Ovary (tissue), 9 donors: ENCODE data around the gene SLX4. TPM values are rescaled to one million over a fixed set of nuclear protein-coding genes. Genes with fewer than 3 reads are reported as not detected.

Experiments used
- DNase-seq, 5 donors: peaks; one replicate each; pipeline ENCODE4 v3.0.0-alpha.2; 2019 to 2020
- H3K27ac ChIP-seq, 2 donors: fragments of 200-600 bp; one replicate each; pipeline versions ENCODE4 v1.5.1 to v1.8.0; 2019 to 2022
- H3K27me3 ChIP-seq: fragments of 200-600 bp; one replicate; pipeline ENCODE4 v1.8.0; 2022
- H3K36me3 ChIP-seq: fragments of 200-600 bp; sonication (generic); one replicate; pipeline ENCODE4 v1.5.1; 2019
- H3K4me1 ChIP-seq: one replicate; pipeline ENCODE4 v1.8.1; 2013; ENCODE audit warnings: mild to moderate bottlenecking, moderate library complexity; ENCODE audit not compliant: insufficient read depth
- H3K4me3 ChIP-seq: fragments of 200-600 bp; sonication (generic); one replicate; pipeline ENCODE4 v1.5.1; 2017
- H3K9me3 ChIP-seq, 2 donors: fragments of 200-600 bp in 1 of 2; sonication (generic) in 1 of 2; one replicate each; pipeline versions ENCODE4 v1.5.1 to v1.8.1; 2013 to 2019; ENCODE audit warnings: mild to moderate bottlenecking in 1 of 2, moderate library complexity in 1 of 2
- EP300 ChIP-seq: sonication (generic); formaldehyde crosslinking; IDR thresholded peaks from one replicate; pipeline ENCODE4 v1.6.1; 2017; ENCODE audit warnings: antibody characterized with exemption
- POLR2A ChIP-seq: fragments of 450-650 bp; IDR thresholded peaks from one replicate; pipeline ENCODE4 v1.6.1; 2017; ENCODE audit warnings: antibody characterized with exemption, mild to moderate bottlenecking, moderate library complexity
- WGBS, 3 donors: extraction: QIAGEN DNeasy Blood & Tissue Kit in 1 of 3; methylation state at CpG; one replicate each; pipeline versions ENCODE4 v1.1.5 to v1.1.7; 2013 to 2017; 5-methylcytosine and 5-hydroxymethylcytosine counted together
- intact Hi-C, 4 donors: fragments of 100-400 bp; cut with DNase I; formaldehyde crosslinking; loops; one replicate each; pipeline versions ENCODE4 v1.11.0 to v1.15.1; 2022 to 2023
- polyA plus RNA-seq, 2 donors: library from polyadenylated mRNA; stranded (reverse); fragments of 200-250 nt in 1 of 2; fragments of 350-450 nt in 1 of 2; fragmentation: Illumina TruSeq in 1 of 2; extraction: RNeasy Lipid Tissue Mini Kit (QIAGEN cat#74804) in 1 of 2; gene quantifications; one replicate each; pipeline ENCODE4 v1.2.3, GENCODE V29; 2013 to 2014
- total RNA-seq, 7 donors: library from RNA; depleted of rRNA in 2 of 7; stranded (reverse); fragments of >200 nt in 2 of 7; fragmentation: NEBNext Ultra II Directional in 3 of 7; extraction: Animal tissue kit (Norgen Biotek cat#: 25700) in 3 of 7; gene quantifications; one replicate each; pipeline versions ENCODE4 v1.1.0 to v1.2.4, GENCODE V29; 2016 to 2023
- TF ChIP-seq, protein P1 (sequence below), 3 donors: fragments of 450-650 bp in 2 of 3; fragments of 200-600 bp in 1 of 3; IDR thresholded peaks; one replicate each; pipeline versions ENCODE4 v1.5.1 to v1.8.0; 2016 to 2022; ENCODE audit warnings: antibody characterized with exemption in 3 of 3, mild to moderate bottlenecking in 1 of 3
- donor health status: DM: no; HTN: no; CAD: no; lungs with moderate emphysema.
- donor health status: DM: no; HTN: no; CAD: no.
- donor health status: Bipolar disorder and iron deficiency.
- donor health status: DM: yes; HTN: yes; CAD: no.
- donor health status: DM: no; HTN: no; CAD: no.
- donor health status: DM: yes; HTN: yes; CAD: no.

Gene SLX4
- total and polyA plus RNA-seq, 9 donors = 1.7 to 4.9 (median 3.2) TPM

DNA sequence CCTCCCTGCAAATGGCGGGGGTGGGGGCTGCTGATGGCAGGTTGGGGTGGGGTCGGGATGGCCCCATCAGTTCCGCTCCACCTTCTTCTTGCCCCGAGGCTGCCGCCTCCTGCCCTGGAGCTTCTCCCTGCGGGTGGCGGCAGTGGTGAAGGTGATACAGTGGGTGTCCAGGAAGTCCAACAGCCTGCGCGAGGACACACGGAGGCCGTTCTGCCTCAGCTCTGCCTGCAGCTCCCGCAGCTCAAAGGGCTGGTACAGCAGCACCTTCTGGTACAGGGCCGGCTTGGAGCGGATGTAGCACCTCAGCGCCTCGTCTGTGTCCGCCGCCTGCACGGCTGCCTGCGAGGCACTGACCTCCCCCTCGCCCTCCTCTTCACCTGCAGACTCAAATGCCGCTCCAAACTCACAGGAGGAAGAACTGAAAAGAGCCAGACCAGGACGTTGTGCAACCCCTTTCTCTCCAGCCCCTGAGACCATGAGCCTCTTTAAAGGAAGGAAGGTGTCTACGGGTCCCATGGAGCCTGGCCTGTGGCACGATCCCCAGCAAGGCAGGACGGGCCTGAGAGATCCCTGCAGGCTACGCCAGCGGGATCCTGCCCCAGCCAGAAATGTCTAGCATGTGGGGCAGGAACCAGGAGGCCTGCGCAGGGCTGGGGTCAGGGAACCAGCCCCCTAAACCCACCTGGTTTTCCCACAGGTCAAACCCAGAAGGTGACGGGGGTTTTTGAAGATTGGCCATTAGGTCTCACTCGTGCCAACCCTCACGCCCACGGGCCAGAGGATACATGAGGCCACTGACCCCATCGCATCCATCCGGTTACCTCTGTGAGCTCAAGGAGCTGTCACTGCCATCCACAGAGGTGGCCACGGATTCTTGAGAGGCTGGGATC, 28.9 kb downstream of the SLX4 start:
- Histone ChIP-seq H3K4me1 (no peaks in the 10 kb centered on the region), H3K4me3 (no peak overlapping the region), H3K36me3 (no peaks in the 10 kb centered on the region), H3K27me3 (no peaks in the 10 kb centered on the region), H3K9me3 (no peaks in the 10 kb centered on the region), H3K27ac (no peak overlapping the region)
- no peak for DNase-seq
- 91 to 92% (median 92%) methylated on average over 34 to 36 of the region's 36 CpGs for WGBS, 3 donors
- intact Hi-C loops = no loop called here
- TF ChIP-seq EP300 (no peak), POLR2A (no peak)
- TF ChIP-seq, protein P1, sequence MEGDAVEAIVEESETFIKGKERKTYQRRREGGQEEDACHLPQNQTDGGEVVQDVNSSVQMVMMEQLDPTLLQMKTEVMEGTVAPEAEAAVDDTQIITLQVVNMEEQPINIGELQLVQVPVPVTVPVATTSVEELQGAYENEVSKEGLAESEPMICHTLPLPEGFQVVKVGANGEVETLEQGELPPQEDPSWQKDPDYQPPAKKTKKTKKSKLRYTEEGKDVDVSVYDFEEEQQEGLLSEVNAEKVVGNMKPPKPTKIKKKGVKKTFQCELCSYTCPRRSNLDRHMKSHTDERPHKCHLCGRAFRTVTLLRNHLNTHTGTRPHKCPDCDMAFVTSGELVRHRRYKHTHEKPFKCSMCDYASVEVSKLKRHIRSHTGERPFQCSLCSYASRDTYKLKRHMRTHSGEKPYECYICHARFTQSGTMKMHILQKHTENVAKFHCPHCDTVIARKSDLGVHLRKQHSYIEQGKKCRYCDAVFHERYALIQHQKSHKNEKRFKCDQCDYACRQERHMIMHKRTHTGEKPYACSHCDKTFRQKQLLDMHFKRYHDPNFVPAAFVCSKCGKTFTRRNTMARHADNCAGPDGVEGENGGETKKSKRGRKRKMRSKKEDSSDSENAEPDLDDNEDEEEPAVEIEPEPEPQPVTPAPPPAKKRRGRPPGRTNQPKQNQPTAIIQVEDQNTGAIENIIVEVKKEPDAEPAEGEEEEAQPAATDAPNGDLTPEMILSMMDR (IDR thresholded peaks at IDR 0.05) = no peak

DNA sequence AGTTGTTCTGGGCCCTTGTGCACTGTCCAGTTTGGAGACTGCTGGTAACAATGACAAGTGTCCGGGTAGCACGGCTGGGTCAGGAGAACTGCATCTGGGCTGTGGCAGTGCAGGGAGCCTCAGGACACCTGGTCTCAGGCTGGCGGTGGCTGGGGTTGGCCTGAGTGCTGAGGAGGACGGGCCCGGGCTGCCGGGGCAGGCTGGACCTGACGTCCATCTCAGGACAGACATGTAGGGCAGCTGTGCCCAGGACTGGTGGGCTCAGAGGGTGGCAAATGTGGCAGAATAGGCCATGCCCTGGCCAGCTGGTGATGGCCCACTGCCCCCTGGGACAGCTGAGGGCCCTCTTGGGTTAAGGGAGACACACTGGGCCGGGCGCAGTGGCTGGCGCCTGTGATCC, 30.0 kb downstream of the SLX4 start:
- intact Hi-C loops = no loop called here
- no peak overlapping the region for H3K27ac ChIP-seq
- WGBS, 3 donors = 90 to 93% (median 92%) methylated on average over 10 of the region's 10 CpGs
- H3K4me1 ChIP-seq = no peaks in the 10 kb centered on the region
- no peak overlapping the region for H3K4me3 ChIP-seq
- H3K9me3 ChIP-seq = no peaks in the 10 kb centered on the region
- TF ChIP-seq EP300 (no peak), POLR2A (no peak)
- TF ChIP-seq, protein P1 (IDR thresholded peaks at IDR 0.05) = no peak
- H3K27me3 ChIP-seq = no peaks in the 10 kb centered on the region
- no peaks in the 10 kb centered on the region for H3K36me3 ChIP-seq
- DNase-seq = no peak

DNA sequence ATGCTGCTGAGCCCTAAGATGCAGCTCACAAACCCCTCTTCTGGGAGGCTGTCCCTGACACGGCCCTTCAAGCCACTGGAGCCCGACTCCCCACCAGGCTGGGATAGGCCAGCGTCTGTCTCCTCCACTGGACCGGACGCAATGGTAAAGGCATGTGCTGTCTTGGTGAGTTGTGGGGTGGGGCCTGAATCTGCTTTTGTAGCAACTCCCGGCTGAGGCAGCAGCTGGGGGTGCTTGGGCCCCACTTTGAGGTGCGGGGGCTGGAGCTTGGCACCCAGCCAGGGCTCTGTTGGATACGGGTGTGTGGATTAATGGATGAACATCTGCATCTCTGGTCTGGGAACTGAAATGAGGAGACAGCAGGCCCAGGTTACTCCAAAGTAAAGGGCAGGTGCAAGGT, 30.7 kb downstream of the SLX4 start:
- H3K4me3 ChIP-seq = no peak overlapping the region
- H3K4me1 ChIP-seq = no peaks in the 10 kb centered on the region
- H3K36me3 ChIP-seq = no peaks in the 10 kb centered on the region
- WGBS, 3 donors = 10 to 34% (median 32%) methylated on average over 4 to 8 of the region's 8 CpGs
- no peaks in the 10 kb centered on the region for H3K9me3 ChIP-seq
- DNase-seq = no peak
- intact Hi-C loops = no loop called here
- TF ChIP-seq EP300 (no peak), POLR2A (no peak)
- TF ChIP-seq, protein P1 (IDR thresholded peaks at IDR 0.05) = no peak
- H3K27me3 ChIP-seq = no peaks in the 10 kb centered on the region
- H3K27ac ChIP-seq = no peak overlapping the region

DNA sequence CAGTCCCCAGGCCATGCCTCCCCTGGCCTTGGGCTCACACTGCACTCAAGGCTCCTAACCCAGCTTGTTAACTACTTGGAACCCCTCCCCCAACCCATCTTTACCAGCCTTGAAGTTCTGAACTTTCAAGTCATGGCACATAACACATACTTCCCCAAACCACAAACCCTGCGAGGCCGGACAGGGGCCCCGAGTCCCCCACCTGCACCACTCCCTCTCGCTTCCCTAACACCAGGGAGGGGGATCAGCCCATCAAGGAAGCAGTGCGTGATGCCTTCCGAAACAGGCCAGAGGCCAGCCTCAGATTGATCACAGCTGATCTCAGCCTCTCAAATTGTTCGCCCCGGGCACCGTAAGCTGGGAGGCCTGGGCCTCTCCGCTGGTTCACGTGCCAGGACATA, 31.2 kb downstream of the SLX4 start:
- intact Hi-C loops = no loop called here
- no peaks in the 10 kb centered on the region for H3K36me3 ChIP-seq
- no peak overlapping the region for H3K27ac ChIP-seq
- H3K4me1 ChIP-seq = no peaks in the 10 kb centered on the region
- H3K9me3 ChIP-seq = no peaks in the 10 kb centered on the region
- no peak for DNase-seq
- no peaks in the 10 kb centered on the region for H3K27me3 ChIP-seq
- TF ChIP-seq, protein P1 (IDR thresholded peaks at IDR 0.05) = no peak
- no peak for TF ChIP-seq POLR2A
- TF ChIP-seq EP300 = no peak
- no peak overlapping the region for H3K4me3 ChIP-seq
- 52 to 59% (median 54%) methylated on average over 11 of the region's 11 CpGs for WGBS, 3 donors
